NCI-H345 treated with DMSO at 0.1 percent for 48 hours (cell line): ENCODE measurements around the gene QSER1.
"Not testable (repeated sequence)": the region's sequence is repeated elsewhere in the genome, so short reads cannot be mapped to it uniquely, and the experiment has no call there.

Experiments used
- DNase-seq: peaks from one replicate; lab custom pipeline; 2025; ENCODE audit not compliant: unreplicated experiment; lab: John Stamatoyannopoulos, UW

Gene QSER1

GRCh38 chr11:32932196-32932595, 39.6 kb downstream of the QSER1 start:
- no peak for DNase-seq

GRCh38 chr11:32935462-32936029, 42.9 kb downstream of the QSER1 start:
- DNase-seq, result no peak

GRCh38 chr11:32936178-32936577, 43.6 kb downstream of the QSER1 start:
- DNase-seq, result not testable (repeated sequence)

- DNase-seq, result not testable (repeated sequence)
Measured at GRCh38 chr11:32937283-32937682, 44.7 kb downstream of the QSER1 start.

GRCh38 chr11:32939046-32939445, 46.4 kb downstream of the QSER1 start:
- no peak for DNase-seq

- no peak for DNase-seq
Measured at GRCh38 chr11:32939866-32940265, 47.3 kb downstream of the QSER1 start.

GRCh38 chr11:32940865-32941264, 48.3 kb downstream of the QSER1 start:
- no peak for DNase-seq

GRCh38 chr11:32947978-32948377, 55.4 kb downstream of the QSER1 start:
- no peak for DNase-seq

GRCh38 chr11:32949739-32950138, 57.1 kb downstream of the QSER1 start:
- DNase-seq, result no peak

- DNase-seq, result no peak
Measured at GRCh38 chr11:32952421-32952820, 59.8 kb downstream of the QSER1 start.

GRCh38 chr11:32953700-32954099, 61.1 kb downstream of the QSER1 start:
- no peak for DNase-seq

- DNase-seq, result peak; percentile 22
Measured at GRCh38 chr11:32960553-32961164, 68.0 kb downstream of the QSER1 start.

- no peak for DNase-seq
Measured at GRCh38 chr11:32962016-32962415, 69.4 kb downstream of the QSER1 start.

- no peak for DNase-seq
Measured at GRCh38 chr11:32963721-32964120, 71.1 kb downstream of the QSER1 start.

- DNase-seq, result no peak
Measured at GRCh38 chr11:32968541-32968940, 75.9 kb downstream of the QSER1 start.

- not testable (repeated sequence) for DNase-seq
Measured at GRCh38 chr11:32972233-32972632, 79.6 kb downstream of the QSER1 start.

- DNase-seq, result no peak
Measured at GRCh38 chr11:32972781-32973180, 80.2 kb downstream of the QSER1 start.

GRCh38 chr11:32982626-32983025, 90.0 kb downstream of the QSER1 start:
- DNase-seq, result no peak

GRCh38 chr11:32983506-32983905, 90.9 kb downstream of the QSER1 start:
- DNase-seq, result no peak

- DNase-seq, result no peak
Measured at GRCh38 chr11:32985600-32985999, 93.0 kb downstream of the QSER1 start.

GRCh38 chr11:32987851-32988250, 95.2 kb downstream of the QSER1 start:
- no peak for DNase-seq

GRCh38 chr11:32990481-32990880, 97.9 kb downstream of the QSER1 start:
- no peak for DNase-seq

- no peak for DNase-seq
Measured at GRCh38 chr11:32991427-32991826, 98.8 kb downstream of the QSER1 start.
